Lung (tissue), 12 donors: Measurements from ENCODE around the gene TPGS2. TPM values are rescaled to one million over a fixed set of nuclear protein-coding genes. Genes with fewer than 3 reads are reported as not detected.
A peak's percentile ranks its signal among the peaks of the same experiment; 100 is the strongest.

Source experiments
- ATAC-seq: fragments of 200-7000 bp; cut with Tn5 transposase; one replicate; pipeline ENCODE4 v1.9.1; 2020; ENCODE audit warnings: moderate number of reproducible peaks; ENCODE audit not compliant: insufficient read depth, low FRiP score
- DNase-seq, 3 donors: peaks; one replicate each; pipeline ENCODE4 v3.0.0-alpha.2; 2013 to 2017
- H3K27ac ChIP-seq, 2 donors: one replicate each; pipeline ENCODE4 v1.5.1; 2013; ENCODE audit warnings: mild to moderate bottlenecking in 2 of 2, moderate library complexity in 2 of 2, control low read depth in 1 of 2, inconsistent platforms in 1 of 2, low read depth in 1 of 2, low read length in 1 of 2
- H3K27me3 ChIP-seq, 3 donors: one replicate each; pipeline ENCODE4 v1.5.1; 2013; ENCODE audit warnings: low read length in 2 of 3; ENCODE audit not compliant: control insufficient read depth in 3 of 3, insufficient read depth in 3 of 3
- H3K36me3 ChIP-seq, 4 donors: one replicate each; pipeline ENCODE4 v1.5.1; 2013; ENCODE audit warnings: low read length in 4 of 4, mild to moderate bottlenecking in 1 of 4, moderate library complexity in 1 of 4; ENCODE audit not compliant: control insufficient read depth in 4 of 4, insufficient read depth in 4 of 4
- H3K4me1 ChIP-seq, 5 donors: one replicate each; pipeline ENCODE4 v1.5.1; 2013; ENCODE audit warnings: low read length in 5 of 5, mild to moderate bottlenecking in 2 of 5, moderate library complexity in 1 of 5; ENCODE audit not compliant: control insufficient read depth in 5 of 5, insufficient read depth in 5 of 5
- H3K4me3 ChIP-seq: one replicate; pipeline ENCODE4 v1.5.1; 2013; ENCODE audit warnings: mild to moderate bottlenecking, control low read depth, moderate library complexity
- H3K9ac ChIP-seq, 2 donors: one replicate each; pipeline ENCODE4 v1.5.1; 2013; ENCODE audit warnings: low read length in 2 of 2, control low read depth in 1 of 2; ENCODE audit not compliant: insufficient read depth in 1 of 2
- H3K9me3 ChIP-seq, 4 donors: one replicate each; pipeline ENCODE4 v1.5.1; 2013; ENCODE audit warnings: low read length in 3 of 4, mild to moderate bottlenecking in 1 of 4, moderate library complexity in 1 of 4; ENCODE audit not compliant: control insufficient read depth in 4 of 4, insufficient read depth in 3 of 4
- WGBS, 2 donors: extraction: QIAGEN DNeasy Blood & Tissue Kit; methylation state at CpG; one replicate each; pipeline ENCODE4 v1.1.7; 2013; 5-methylcytosine and 5-hydroxymethylcytosine counted together
- polyA plus RNA-seq, 2 donors: library from polyadenylated mRNA; stranded (reverse); fragments of 200-250 nt; gene quantifications; one replicate each; pipeline ENCODE4 v1.2.1, GENCODE V29; 2013
- total RNA-seq, 2 donors: library from RNA; depleted of rRNA in 1 of 2; stranded (reverse); fragments of >200 nt in 1 of 2; gene quantifications; one replicate each; pipeline ENCODE4 v1.2.1, GENCODE V29; 2014 to 2021
- TF ChIP-seq, protein P1 (sequence below): IDR thresholded peaks from 2 replicates; pipeline ENCODE4 v1.5.1; 2012; ENCODE audit warnings: mild to moderate bottlenecking; ENCODE audit errors: control extremely low read depth, extremely low read depth
- donor health status: control.
- donor health status: control.
- donor health status: Bipolar disorder and iron deficiency.
- donor health status: healthy.
- donor health status: DM: yes; HTN: yes; CAD: no.

Gene TPGS2
- total and polyA plus RNA-seq, 4 donors: 45.5 to 122 (median 58.5) TPM

- Histone ChIP-seq H3K4me3 (no peak overlapping the region), H3K9me3 (peaks cover 0 to 2% (median 0%) of the 10 kb centered on the region in 4 donors), H3K4me1 (peaks cover 0 to 2% (median 0%) of the 10 kb centered on the region in 5 donors), H3K27me3 (no peaks in the 10 kb centered on the region), H3K27ac (no peak overlapping the region), H3K9ac (no peak overlapping the region), H3K36me3 (no peaks in the 10 kb centered on the region)
- TF ChIP-seq, protein P1, sequence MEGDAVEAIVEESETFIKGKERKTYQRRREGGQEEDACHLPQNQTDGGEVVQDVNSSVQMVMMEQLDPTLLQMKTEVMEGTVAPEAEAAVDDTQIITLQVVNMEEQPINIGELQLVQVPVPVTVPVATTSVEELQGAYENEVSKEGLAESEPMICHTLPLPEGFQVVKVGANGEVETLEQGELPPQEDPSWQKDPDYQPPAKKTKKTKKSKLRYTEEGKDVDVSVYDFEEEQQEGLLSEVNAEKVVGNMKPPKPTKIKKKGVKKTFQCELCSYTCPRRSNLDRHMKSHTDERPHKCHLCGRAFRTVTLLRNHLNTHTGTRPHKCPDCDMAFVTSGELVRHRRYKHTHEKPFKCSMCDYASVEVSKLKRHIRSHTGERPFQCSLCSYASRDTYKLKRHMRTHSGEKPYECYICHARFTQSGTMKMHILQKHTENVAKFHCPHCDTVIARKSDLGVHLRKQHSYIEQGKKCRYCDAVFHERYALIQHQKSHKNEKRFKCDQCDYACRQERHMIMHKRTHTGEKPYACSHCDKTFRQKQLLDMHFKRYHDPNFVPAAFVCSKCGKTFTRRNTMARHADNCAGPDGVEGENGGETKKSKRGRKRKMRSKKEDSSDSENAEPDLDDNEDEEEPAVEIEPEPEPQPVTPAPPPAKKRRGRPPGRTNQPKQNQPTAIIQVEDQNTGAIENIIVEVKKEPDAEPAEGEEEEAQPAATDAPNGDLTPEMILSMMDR: no peak
- ATAC-seq: no peak
- DNase-seq: no peak
- WGBS, 2 donors: 91 to 94% methylated on average over 12 of the region's 12 CpGs
Measured at GRCh38 chr18:36761186-36761698, 67.6 kb downstream of the TPGS2 start.

DNA sequence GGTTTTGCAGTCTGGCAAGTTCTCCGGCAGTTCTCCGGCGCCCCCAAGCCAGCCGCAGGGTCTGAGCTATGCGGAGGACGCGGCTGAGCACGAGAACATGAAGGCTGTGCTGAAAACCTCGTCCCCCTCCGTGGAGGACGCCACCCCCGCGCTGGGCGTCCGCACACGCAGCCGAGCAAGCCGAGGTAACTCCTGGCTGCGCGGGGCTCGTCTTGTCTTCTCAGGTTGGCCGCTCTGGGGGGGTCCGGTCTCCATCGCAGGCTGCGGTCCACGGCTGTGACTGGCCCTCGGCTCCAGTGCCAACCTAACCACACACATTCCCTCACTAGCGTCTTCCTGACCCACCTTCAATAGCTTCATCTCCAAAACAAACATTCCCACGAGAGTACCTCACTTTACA is 68.2 kb downstream of the TPGS2 start:
- ATAC-seq (no peak), DNase-seq (no peak)
- no peaks in the 10 kb centered on the region for H3K36me3 ChIP-seq
- H3K4me1 ChIP-seq: peaks cover 0 to 3% (median 0%) of the 10 kb centered on the region in 5 donors
- no peaks in the 10 kb centered on the region for H3K27me3 ChIP-seq
- WGBS, 2 donors: 92 to 98% methylated on average over 29 of the region's 29 CpGs
- no peak overlapping the region for H3K27ac ChIP-seq
- no peak overlapping the region for H3K9ac ChIP-seq
- TF ChIP-seq, protein P1: no peak
- H3K9me3 ChIP-seq: peaks cover 0 to 2% (median 0%) of the 10 kb centered on the region in 4 donors
- no peak overlapping the region for H3K4me3 ChIP-seq

DNA sequence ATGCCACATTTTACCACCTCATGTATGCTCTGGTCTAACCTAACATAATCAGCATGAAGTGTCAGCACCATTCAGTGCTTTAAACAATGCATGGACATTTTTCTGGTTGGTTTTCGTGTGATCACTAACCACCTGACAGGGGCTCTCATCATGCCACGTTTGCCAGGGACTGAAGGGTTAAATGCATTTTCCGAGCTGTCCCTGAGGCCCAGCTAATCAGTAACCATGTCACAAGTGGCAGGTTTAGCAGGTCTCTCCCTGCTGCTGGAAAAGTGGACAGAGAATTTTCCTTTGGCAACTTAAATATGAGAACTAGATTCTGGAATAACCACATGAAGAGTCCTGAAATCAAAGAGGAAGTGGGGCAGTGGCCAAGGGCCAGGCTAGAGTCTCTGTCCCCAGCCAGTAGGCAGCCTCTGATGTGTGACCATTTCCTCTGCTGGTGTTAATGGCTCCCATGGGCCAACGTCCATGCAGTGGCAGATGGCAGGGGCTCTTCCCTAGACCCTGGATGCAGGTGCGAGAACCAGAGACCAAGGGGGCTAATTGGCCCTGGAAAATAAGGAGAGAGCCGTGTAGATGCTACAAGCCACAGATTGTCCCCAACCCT is 69.5 kb downstream of the TPGS2 start:
- TF ChIP-seq, protein P1: no peak
- Histone ChIP-seq H3K4me3 (no peak overlapping the region), H3K4me1 (peaks cover 0 to 3% (median 0%) of the 10 kb centered on the region in 5 donors), H3K9me3 (peaks cover 0 to 1% (median 0%) of the 10 kb centered on the region in 4 donors), H3K9ac (no peak overlapping the region), H3K27ac (peak overlapping the region in 1 of 2 donors; percentile 13), H3K36me3 (no peaks in the 10 kb centered on the region), H3K27me3 (no peaks in the 10 kb centered on the region)
- no peak for ATAC-seq
- WGBS, 2 donors: 55 to 73% methylated on average over 6 of the region's 6 CpGs
- peak in 2 of 3 donors; percentile 10 to 35 for DNase-seq

- no peaks in the 10 kb centered on the region for H3K9me3 ChIP-seq
- TF ChIP-seq, protein P1: no peak
- ATAC-seq: no peak
- no peak overlapping the region for H3K27ac ChIP-seq
- no peak for DNase-seq
- H3K9ac ChIP-seq: no peak overlapping the region
- H3K4me1 ChIP-seq: peaks cover 0 to 3% (median 0%) of the 10 kb centered on the region in 5 donors
- H3K27me3 ChIP-seq: no peaks in the 10 kb centered on the region
- WGBS, 2 donors: 79 to 85% methylated on average over 10 of the region's 10 CpGs
- no peak overlapping the region for H3K4me3 ChIP-seq
- H3K36me3 ChIP-seq: no peaks in the 10 kb centered on the region
Measured at GRCh38 chr18:36758623-36759022, 70.2 kb downstream of the TPGS2 start.
